Nephron progenitor cell (in vitro differentiated cells): ENCODE results near the gene CD63.
A peak's percentile ranks its signal among the peaks of the same experiment; 100 is the strongest.

Source experiments
- DNase-seq: peaks from one replicate; pipeline ENCODE4 v3.0.0; 2021
- H3K27ac Mint-ChIP-seq: 2 replicates; pipeline ENCODE4 v1.8.0; 2021; ENCODE audit warnings: mild to moderate bottlenecking, moderate library complexity, mixed read lengths
- H3K27me3 Mint-ChIP-seq: 2 replicates; pipeline ENCODE4 v1.8.0; 2021; ENCODE audit warnings: mild to moderate bottlenecking, low read depth, mixed read lengths; ENCODE audit not compliant: poor library complexity
- H3K36me3 Mint-ChIP-seq: 2 replicates; pipeline ENCODE4 v1.8.0; 2021; ENCODE audit warnings: low read depth, mixed read lengths
- H3K4me1 Mint-ChIP-seq: 2 replicates; pipeline ENCODE4 v1.8.0; 2021; ENCODE audit warnings: mixed read lengths
- H3K4me3 Mint-ChIP-seq: 2 replicates; pipeline ENCODE4 v1.8.0; 2021; ENCODE audit warnings: mild to moderate bottlenecking, moderate library complexity, mixed read lengths
- H3K9me3 Mint-ChIP-seq: 2 replicates; pipeline ENCODE4 v1.8.0; 2021; ENCODE audit warnings: mild to moderate bottlenecking, moderate library complexity, mixed read lengths
- TF ChIP-seq, protein P1 (sequence below): fragments of 200-600 bp; sonication (generic); IDR thresholded peaks from 2 replicates; pipeline ENCODE4 v1.5.0; 2021; ENCODE audit warnings: antibody characterized with exemption

The CD63 gene

GRCh38 chr12:55726971-55727370, 1.8 kb downstream of the CD63 start:
- H3K9me3 Mint-ChIP-seq: no peaks in the 10 kb centered on the region
- H3K27me3 Mint-ChIP-seq: peaks cover 2% of the 10 kb centered on the region
- peaks cover 68% of the 10 kb centered on the region for H3K4me1 Mint-ChIP-seq
- no peak for DNase-seq
- TF ChIP-seq, protein P1, sequence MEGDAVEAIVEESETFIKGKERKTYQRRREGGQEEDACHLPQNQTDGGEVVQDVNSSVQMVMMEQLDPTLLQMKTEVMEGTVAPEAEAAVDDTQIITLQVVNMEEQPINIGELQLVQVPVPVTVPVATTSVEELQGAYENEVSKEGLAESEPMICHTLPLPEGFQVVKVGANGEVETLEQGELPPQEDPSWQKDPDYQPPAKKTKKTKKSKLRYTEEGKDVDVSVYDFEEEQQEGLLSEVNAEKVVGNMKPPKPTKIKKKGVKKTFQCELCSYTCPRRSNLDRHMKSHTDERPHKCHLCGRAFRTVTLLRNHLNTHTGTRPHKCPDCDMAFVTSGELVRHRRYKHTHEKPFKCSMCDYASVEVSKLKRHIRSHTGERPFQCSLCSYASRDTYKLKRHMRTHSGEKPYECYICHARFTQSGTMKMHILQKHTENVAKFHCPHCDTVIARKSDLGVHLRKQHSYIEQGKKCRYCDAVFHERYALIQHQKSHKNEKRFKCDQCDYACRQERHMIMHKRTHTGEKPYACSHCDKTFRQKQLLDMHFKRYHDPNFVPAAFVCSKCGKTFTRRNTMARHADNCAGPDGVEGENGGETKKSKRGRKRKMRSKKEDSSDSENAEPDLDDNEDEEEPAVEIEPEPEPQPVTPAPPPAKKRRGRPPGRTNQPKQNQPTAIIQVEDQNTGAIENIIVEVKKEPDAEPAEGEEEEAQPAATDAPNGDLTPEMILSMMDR: no peak
- H3K36me3 Mint-ChIP-seq: peaks cover 33% of the 10 kb centered on the region
- peak overlapping the region; percentile 90 for H3K4me3 Mint-ChIP-seq
- H3K27ac Mint-ChIP-seq: peak overlapping the region; percentile 91

- DNase-seq: no peak
- Mint-ChIP-seq H3K27me3 (peaks cover 2% of the 10 kb centered on the region), H3K9me3 (no peaks in the 10 kb centered on the region), H3K27ac (no peak overlapping the region), H3K36me3 (peaks cover 33% of the 10 kb centered on the region), H3K4me1 (peaks cover 56% of the 10 kb centered on the region), H3K4me3 (no peak overlapping the region)
- TF ChIP-seq, protein P1: no peak
Observed at GRCh38 chr12:55725556-55725955, 3.3 kb downstream of the CD63 start.

DNA sequence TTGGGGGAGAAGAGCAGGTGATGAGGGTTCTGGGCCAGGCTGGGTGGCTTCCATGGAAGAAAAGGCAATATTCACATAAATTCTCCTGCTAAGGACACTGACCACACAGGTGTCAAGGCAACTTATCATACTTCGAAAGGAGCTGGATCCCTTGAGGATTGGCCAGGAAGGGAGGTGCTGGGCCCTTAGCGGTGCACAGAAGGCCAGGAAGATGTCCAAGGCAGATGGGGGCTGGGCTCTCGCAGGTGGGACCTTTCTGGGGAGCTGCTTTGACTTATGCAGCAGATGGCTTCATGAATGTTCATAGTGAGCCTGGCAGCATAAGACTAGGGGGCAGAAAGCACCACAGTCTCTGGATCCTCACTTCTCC, 3.9 kb downstream of the CD63 start:
- peak overlapping the region; percentile 16 for H3K4me3 Mint-ChIP-seq
- TF ChIP-seq, protein P1: no peak
- peaks cover 2% of the 10 kb centered on the region for H3K27me3 Mint-ChIP-seq
- no peak for DNase-seq
- H3K9me3 Mint-ChIP-seq: no peaks in the 10 kb centered on the region
- H3K36me3 Mint-ChIP-seq: peaks cover 33% of the 10 kb centered on the region
- peak overlapping the region; percentile 29 for H3K27ac Mint-ChIP-seq
- peaks cover 51% of the 10 kb centered on the region for H3K4me1 Mint-ChIP-seq

DNA sequence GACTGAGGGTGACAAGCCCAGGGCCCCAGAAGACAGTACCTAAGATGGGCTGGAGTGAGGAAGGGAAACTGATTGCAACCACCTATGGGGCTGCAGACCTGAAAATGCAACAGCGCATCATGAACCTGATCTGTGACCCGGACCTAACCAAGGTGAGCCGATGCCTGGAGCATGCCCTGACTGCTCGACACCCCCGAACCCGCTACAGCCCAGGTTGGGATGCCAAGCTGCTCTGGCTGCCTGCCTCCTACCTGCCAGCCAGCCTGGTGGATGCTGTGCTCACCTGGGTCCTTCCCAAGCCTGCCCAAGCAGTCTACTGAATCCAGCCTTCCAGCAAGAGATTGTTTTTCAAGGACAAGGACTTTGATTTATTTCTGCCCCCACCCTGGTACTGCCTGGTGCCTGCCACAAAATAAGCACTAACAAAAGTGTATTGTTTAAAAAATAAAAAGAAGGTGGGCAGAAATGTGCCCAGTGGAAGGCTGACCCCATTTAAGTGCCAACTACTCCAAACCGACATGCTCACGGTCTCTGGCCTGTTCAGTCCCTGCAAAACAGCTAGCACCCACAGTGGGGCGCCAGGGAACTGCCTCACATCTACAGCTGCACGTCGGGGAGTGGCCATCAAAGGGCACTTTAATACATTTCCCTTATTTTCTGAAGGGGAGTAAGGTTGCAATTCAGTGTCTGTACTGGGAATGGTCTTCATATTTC, 4.4 kb downstream of the CD63 start:
- peak; percentile 54 for DNase-seq
- H3K27me3 Mint-ChIP-seq: peaks cover under 1% of the 10 kb centered on the region
- TF ChIP-seq, protein P1: peak; percentile 51
- peaks cover 51% of the 10 kb centered on the region for H3K4me1 Mint-ChIP-seq
- peak overlapping the region; percentile 29 for H3K27ac Mint-ChIP-seq
- peak overlapping the region; percentile 16 for H3K4me3 Mint-ChIP-seq
- H3K36me3 Mint-ChIP-seq: peaks cover 33% of the 10 kb centered on the region
- H3K9me3 Mint-ChIP-seq: no peaks in the 10 kb centered on the region

DNA sequence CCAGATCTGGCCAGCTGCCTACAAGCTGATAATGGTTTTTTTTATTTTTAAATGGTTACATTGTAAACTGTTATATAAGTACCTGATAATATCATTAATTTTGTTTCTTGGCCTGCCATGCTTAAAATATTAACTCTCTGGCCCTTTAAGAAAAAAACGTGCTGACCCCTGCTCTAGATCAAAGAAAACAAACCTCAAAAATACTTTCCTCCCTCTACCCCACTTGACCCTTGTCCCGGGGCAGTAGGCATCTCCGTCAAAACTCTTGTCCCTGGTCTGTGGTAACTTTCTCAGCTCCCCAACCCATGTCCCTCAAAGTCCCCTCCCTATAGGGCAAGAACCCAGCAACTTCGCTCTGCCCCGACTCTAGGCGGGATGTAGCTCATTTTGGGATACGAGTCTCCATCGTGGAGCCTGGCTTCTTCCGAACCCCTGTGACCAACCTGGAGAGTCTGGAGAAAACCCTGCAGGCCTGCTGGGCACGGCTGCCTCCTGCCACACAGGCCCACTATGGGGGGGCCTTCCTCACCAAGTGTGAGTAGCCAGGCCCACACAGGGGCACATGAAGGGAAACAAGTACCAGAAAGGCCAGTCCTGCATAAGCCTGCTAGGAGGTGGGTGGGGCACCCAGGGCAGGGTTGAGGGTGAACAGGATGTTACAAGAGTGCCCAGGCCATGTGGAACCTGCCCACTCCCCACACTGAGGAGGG, 5.1 kb downstream of the CD63 start:
- Mint-ChIP-seq H3K27me3 (no peaks in the 10 kb centered on the region), H3K27ac (peak overlapping the region; percentile 88), H3K36me3 (peaks cover 33% of the 10 kb centered on the region), H3K4me1 (peaks cover 55% of the 10 kb centered on the region), H3K9me3 (no peaks in the 10 kb centered on the region), H3K4me3 (no peak overlapping the region)
- TF ChIP-seq, protein P1: no peak
- DNase-seq: no peak
